GM19023 (cell line): ENCODE data around the gene TRIM9.
A peak's percentile ranks its signal among the peaks of the same experiment; 100 is the strongest.
"Not testable (repeated sequence)": the region's sequence is repeated elsewhere in the genome, so short reads cannot be mapped to it uniquely, and the experiment has no call there.

Experiments
- ATAC-seq: cut with Tn5 transposase; IDR thresholded peaks from one replicate; pipeline ENCODE4 v1.9.1; 2021; ENCODE audit warnings: mild to moderate bottlenecking, moderate library complexity; ENCODE audit not compliant: unreplicated experiment

Gene TRIM9

GRCh38 chr14:50967790-50968189, 127.1 kb downstream of the TRIM9 start:
- ATAC-seq, result no peak

- no peak for ATAC-seq
These were observed 127.8 kb downstream of the TRIM9 start for GRCh38 chr14:50967103-50967502.

DNA sequence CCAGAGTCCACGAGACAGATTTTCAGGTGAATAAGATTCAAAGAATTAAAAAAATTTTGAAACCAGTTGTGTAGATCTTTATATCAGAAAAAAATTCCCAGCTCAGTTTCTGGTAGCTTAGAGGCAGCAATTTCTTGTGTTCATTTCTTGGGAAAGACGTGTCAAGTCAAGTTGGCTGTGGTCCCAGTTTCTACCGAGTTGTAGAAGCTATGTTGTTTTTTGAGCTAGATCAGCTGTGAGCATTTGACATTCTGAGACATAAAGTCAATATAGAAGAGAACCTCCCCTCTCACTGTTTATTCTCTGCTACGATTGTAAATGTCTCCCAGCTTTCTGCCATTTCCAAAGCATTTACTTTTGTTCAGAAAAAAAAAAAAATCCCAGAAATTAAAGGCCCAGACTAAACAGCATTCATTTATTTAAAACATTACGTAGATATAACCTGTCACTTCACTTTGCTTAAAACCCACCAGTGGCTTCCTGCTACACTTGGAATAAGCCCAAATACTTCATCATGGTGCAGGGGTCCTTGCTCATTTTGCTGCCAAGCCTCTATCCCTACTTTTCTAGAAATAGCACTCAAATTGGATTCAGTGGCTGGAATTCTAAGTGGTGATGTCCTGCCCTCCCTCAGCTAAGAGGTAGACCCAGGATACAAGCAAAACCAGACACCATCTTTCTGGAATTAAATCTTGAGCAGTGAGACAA, 130.1 kb downstream of the TRIM9 start:
- no peak for ATAC-seq

GRCh38 chr14:50963919-50964318, 131.0 kb downstream of the TRIM9 start:
- ATAC-seq, result no peak

GRCh38 chr14:50961605-50962221, 133.2 kb downstream of the TRIM9 start:
- ATAC-seq, result no peak

- no peak for ATAC-seq
These were observed 137.6 kb downstream of the TRIM9 start for GRCh38 chr14:50957296-50957695.

GRCh38 chr14:50956421-50956820, 138.5 kb downstream of the TRIM9 start:
- ATAC-seq, result not testable (repeated sequence)

- no peak for ATAC-seq
These were observed 139.4 kb downstream of the TRIM9 start for GRCh38 chr14:50955373-50956043.

- ATAC-seq, result no peak
These were observed 140.0 kb downstream of the TRIM9 start for GRCh38 chr14:50954811-50955372.

GRCh38 chr14:50953502-50953901, 141.4 kb downstream of the TRIM9 start:
- ATAC-seq, result no peak

GRCh38 chr14:50951032-50951431, 143.9 kb downstream of the TRIM9 start:
- ATAC-seq, result no peak

DNA sequence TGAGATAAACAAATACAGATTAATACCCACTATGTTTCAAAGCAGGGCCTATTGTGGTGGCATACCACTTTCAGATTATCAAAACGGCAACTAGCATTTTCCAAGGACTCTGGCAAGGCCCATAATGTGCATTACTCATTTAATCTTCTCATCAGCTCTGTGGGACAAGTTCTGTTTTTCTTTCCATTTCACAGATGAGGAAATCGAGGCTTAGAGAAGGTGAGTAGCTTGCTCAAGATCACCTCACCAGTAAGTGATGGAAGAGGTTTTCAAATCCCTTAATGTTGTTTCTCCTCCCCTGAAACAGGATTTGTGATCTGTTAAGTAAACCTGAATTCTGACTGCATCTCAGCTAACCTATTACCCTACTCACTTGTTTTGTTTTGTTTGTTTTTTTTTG, 146.7 kb downstream of the TRIM9 start:
- ATAC-seq, result no peak

DNA sequence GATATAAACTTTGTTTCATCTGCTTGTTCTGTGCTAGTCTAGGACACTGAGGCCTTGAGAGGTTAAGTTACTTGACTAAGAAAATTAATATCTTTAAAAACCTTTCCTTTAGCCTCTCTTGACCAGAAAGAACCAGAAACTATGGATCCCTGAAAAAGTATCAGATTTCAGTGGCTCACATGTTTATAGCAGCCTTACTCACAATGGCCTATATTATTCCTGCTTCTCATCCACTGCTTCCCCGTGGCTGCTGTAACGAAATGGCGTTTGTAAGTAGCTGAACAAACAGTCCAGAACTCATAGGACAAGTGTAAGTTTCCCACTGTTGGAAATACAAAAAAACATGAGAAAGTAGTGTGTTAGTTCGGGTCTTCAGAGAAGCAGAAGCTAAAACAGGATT, 147.5 kb downstream of the TRIM9 start:
- no peak for ATAC-seq

DNA sequence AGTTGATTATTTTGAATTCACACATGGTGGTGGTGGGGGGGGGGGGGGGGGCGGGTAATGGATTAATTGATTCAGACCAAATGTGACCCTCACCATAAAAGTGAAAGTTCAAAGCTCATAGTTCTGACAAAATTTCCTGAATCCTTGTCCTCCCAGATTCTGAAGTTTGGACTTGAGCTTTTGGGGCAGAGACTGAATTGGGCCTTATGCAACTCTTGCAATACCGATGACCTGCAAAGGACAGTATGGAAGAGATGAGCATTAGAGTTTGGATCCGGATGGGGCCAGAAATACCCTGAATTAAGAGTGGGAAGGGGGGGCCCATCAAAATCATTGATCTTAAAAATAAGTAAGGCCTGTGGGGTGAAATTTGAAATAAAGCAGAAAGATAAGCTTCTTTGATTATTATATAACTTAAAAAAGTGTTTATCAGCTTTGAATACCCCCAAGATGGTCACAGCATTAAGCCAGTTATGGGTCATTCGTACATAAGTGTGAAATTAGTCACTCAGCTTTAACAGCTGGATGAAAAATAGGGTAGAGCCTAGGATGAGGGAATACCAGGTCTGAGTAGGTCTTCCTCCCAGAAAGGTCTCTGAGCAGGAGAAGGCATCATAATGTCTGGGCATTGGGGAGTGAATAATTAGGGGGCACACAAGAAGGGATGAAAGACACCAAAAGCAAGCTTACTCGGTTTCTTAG, 148.5 kb downstream of the TRIM9 start:
- ATAC-seq, result no peak

DNA sequence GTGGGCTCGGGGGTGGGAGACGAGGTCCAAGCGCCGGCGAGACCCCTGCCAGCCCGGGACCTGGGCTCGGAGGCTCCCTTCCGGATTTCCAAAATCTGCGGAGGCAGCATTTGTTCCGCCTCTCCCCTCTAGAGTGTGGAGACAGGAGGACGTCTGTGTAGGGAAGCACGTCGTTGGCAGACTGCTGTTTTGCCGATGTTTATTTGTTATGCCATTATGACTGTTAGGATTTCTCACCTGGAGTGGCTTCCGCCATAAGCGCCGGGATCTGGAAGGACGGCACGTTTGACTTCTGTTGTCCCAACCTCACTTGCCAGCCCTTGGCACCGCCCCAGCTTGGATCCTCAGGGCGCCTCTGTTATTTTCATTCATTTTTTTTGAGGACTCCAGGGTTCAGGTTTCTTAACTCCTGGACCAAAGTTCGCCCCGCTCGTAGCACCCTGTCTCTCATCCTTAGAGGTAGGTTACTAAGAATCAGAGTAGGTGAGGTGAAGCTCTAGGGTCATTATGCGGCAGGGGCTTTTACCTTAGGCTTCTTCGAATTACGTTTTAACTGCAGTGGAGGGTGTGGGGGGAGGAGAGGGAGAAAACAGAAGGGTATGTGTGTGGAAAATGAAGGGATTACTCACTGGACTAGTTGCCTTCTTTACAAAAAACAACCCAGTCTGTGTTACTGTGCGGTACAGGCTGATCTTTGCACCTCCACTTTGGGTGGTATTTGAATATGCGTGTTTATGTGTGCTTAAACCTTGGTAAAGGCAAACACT, 150.1 kb downstream of the TRIM9 start:
- peak; percentile 6 for ATAC-seq

DNA sequence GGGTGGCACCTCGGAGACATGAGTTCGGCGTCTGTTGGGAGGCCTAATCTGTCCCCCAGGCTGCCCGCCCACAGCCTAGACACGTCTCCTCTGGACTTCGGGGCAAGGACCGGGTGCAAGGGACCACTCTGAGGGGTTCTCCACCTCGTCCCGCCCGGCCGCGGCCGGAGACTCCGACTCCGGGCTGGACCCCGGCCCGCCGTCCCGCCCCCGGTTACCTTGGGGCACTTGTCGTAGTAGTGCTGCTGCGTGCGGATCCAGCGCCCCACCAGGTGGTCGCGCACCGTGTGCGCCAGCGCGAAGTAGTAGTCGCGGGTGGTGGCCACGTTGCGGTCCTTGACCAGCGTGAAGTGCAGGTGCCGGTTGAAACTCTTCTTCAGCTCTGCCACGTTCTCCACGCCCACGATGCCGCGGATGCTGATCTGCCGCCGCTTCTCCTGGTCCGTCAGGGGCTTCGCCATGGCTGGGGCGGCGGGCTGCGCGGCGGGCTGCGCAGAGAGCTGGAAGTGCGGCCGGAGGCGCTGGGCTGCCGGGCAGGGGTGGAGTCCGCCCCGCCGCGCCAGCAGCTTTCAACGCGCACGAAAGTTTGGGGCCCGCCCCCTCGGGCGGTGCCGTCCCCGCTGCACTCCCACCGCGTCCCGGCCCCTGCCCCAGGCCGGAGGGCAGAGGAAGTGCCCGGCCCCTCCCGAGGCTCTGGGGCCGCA, 150.8 kb downstream of the TRIM9 start, which contains the start of gene PYGL:
TSS of gene PYGL (minus strand) at position 541 of the 704 bp plus-strand sequence. CDS start at position 461, 80 bp downstream.
- ATAC-seq, result peak; percentile 75

DNA sequence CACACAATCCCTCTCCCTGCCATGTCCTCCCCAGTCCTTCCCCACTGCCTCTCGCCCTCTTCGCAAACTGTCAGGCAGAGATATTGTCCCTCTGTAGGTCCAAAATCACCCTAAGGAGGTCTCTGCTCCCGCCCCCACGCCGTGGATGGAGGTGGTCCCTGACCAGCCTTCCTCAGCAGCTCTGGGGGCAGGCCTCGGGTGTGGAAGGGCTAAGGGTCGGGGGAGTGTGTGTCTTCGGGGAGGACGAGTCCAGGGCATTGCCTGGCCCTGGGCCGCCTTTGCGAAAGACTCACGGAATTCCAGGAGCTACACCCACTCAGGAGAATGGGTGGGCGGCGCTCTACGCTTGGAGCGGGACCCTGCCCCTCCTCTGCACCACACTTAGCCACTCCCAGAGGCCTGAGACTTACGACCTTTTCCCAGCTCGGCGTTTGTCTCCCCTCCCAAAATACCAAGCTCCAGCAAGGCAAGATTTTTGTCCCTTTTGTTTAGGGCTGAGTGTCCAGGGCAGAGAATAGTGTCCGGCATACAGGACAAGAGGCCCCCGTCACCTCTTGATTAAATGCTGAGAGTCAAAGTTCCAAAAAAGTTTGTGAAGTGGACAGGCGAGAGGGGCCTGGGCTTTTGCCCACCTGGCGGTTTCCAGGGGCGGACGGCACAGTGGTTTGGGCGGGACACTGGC, 151.5 kb downstream of the TRIM9 start:
- ATAC-seq, result no peak

DNA sequence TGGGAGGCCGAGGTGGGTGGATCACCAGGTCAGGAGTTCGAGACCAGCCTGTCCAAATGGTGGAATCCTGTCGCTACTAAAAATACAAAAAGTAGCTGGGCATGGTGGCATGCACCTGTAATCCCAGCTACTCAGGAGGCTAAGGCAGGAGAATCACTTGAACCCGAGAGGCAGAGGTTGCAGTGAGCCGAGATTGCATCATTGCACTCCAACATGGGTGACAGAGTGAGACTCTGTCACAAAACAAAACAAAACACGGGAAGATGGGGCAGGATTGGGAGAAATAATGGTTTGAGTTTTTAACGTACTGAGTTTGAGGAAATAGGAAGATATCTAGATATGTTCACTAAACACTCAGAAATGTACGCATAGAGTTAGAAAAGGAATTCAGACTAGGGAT, 153.3 kb downstream of the TRIM9 start:
- ATAC-seq, result not testable (repeated sequence)

- no peak for ATAC-seq
These were observed 153.8 kb downstream of the TRIM9 start for GRCh38 chr14:50941151-50941550.
